Skeletal muscle tissue (tissue), 5 donors: ENCODE data around the gene CAPN1. TPM values are rescaled to one million over a fixed set of nuclear protein-coding genes. Genes with fewer than 3 reads are reported as not detected.
"Not testable (repeated sequence)": the region's sequence is repeated elsewhere in the genome, so short reads cannot be mapped to it uniquely, and the experiment has no call there.

ENCODE experiments used
- H3K27ac ChIP-seq: one replicate; pipeline ENCODE4 v1.7.0; 2013; ENCODE audit warnings: mild to moderate bottlenecking, low read depth, low read length, inconsistent platforms
- H3K27me3 ChIP-seq, 3 donors: one replicate each; pipeline ENCODE4 v1.7.0; 2013; ENCODE audit warnings: low read length in 3 of 3; ENCODE audit not compliant: control insufficient read depth in 3 of 3, insufficient read depth in 3 of 3
- H3K36me3 ChIP-seq, 3 donors: one replicate each; pipeline ENCODE4 v1.7.0; 2013; ENCODE audit warnings: low read length in 3 of 3; ENCODE audit not compliant: control insufficient read depth in 3 of 3, insufficient read depth in 3 of 3
- H3K4me1 ChIP-seq, 3 donors: one replicate each; pipeline ENCODE4 v1.7.0; 2013; ENCODE audit warnings: low read length in 3 of 3, mild to moderate bottlenecking in 3 of 3; ENCODE audit not compliant: control insufficient read depth in 3 of 3, insufficient read depth in 3 of 3
- H3K4me3 ChIP-seq, 3 donors: one replicate each; pipeline ENCODE4 v1.7.0; 2013; ENCODE audit warnings: low read length in 3 of 3
- H3K9ac ChIP-seq, 3 donors: one replicate each; pipeline ENCODE4 v1.7.0; 2013; ENCODE audit warnings: low read length in 3 of 3, mild to moderate bottlenecking in 3 of 3, moderate library complexity in 2 of 3, low read depth in 1 of 3
- H3K9me3 ChIP-seq, 3 donors: one replicate each; pipeline ENCODE4 v1.7.0; 2013; ENCODE audit warnings: low read length in 3 of 3; ENCODE audit not compliant: control insufficient read depth in 3 of 3
- small RNA-seq: library from RNA; depleted of rRNA; stranded (forward); fragments of <200 nt; gene quantifications from one replicate; pipeline ENCODE3, GENCODE V24; 2014
- total RNA-seq: library from RNA; depleted of rRNA; stranded (reverse); fragments of >200 nt; gene quantifications from one replicate; pipeline ENCODE4 v1.2.3, GENCODE V29; 2014
- donor health status: Osteomylitis.

Gene CAPN1
- total RNA-seq, 1 donor from 2014 or later = 75.2 TPM

- no peaks in the 10 kb centered on the region for H3K36me3 ChIP-seq
These were observed 64.8 kb downstream of the CAPN1 start for GRCh38 chr11:65246506-65246905.

GRCh38 chr11:65248184-65248710, 66.5 kb downstream of the CAPN1 start:
- not testable (repeated sequence) for H3K9ac ChIP-seq, H3K9me3 ChIP-seq, H3K4me1 ChIP-seq, H3K4me3 ChIP-seq, H3K36me3 ChIP-seq, H3K27me3 ChIP-seq, H3K27ac ChIP-seq

More at GRCh38 chr11:65246506-65246905, 64.8 kb downstream of the CAPN1 start:
- no peak overlapping the region for H3K9ac ChIP-seq
- no peaks in the 10 kb centered on the region for H3K27me3 ChIP-seq
- no peak overlapping the region for H3K27ac ChIP-seq
- no peaks in the 10 kb centered on the region for H3K4me1 ChIP-seq
- H3K4me3 ChIP-seq = no peak overlapping the region
- H3K9me3 ChIP-seq = no peaks in the 10 kb centered on the region

- H3K9ac ChIP-seq = peak overlapping the region in 1 of 3 donors; percentile 16
- no peaks in the 10 kb centered on the region for H3K27me3 ChIP-seq
- no peaks in the 10 kb centered on the region for H3K4me1 ChIP-seq
- H3K9me3 ChIP-seq = no peaks in the 10 kb centered on the region
- H3K27ac ChIP-seq = no peak overlapping the region
- no peaks in the 10 kb centered on the region for H3K36me3 ChIP-seq
- H3K4me3 ChIP-seq = no peak overlapping the region
These were observed 69.7 kb downstream of the CAPN1 start for GRCh38 chr11:65251476-65251875.

- Histone ChIP-seq H3K36me3 (no peaks in the 10 kb centered on the region), H3K27me3 (no peaks in the 10 kb centered on the region), H3K27ac (no peak overlapping the region), H3K4me3 (no peak overlapping the region), H3K4me1 (no peaks in the 10 kb centered on the region), H3K9ac (no peak overlapping the region), H3K9me3 (no peaks in the 10 kb centered on the region)
These were observed 73.0 kb downstream of the CAPN1 start for GRCh38 chr11:65254724-65255123.

- Histone ChIP-seq H3K9me3 (no peaks in the 10 kb centered on the region), H3K4me3 (no peak overlapping the region), H3K4me1 (peaks cover 13 to 14% (median 13%) of the 10 kb centered on the region in 3 donors), H3K27ac (no peak overlapping the region), H3K36me3 (no peaks in the 10 kb centered on the region), H3K9ac (no peak overlapping the region), H3K27me3 (no peaks in the 10 kb centered on the region)
These were observed 77.3 kb downstream of the CAPN1 start for GRCh38 chr11:65258988-65259387.

- H3K36me3 ChIP-seq = no peaks in the 10 kb centered on the region
- H3K27ac ChIP-seq = no peak overlapping the region
- peaks cover 13 to 14% (median 13%) of the 10 kb centered on the region in 3 donors for H3K4me1 ChIP-seq
- H3K9me3 ChIP-seq = no peaks in the 10 kb centered on the region
- no peaks in the 10 kb centered on the region for H3K27me3 ChIP-seq
- H3K9ac ChIP-seq = no peak overlapping the region
- no peak overlapping the region for H3K4me3 ChIP-seq
These were observed 78.6 kb downstream of the CAPN1 start for GRCh38 chr11:65260302-65260701.

GRCh38 chr11:65260756-65261590, 79.2 kb downstream of the CAPN1 start:
- Histone ChIP-seq H3K9ac (peak overlapping the region; percentile 87 to 97 (median 91)), H3K4me1 (peaks cover 13 to 14% (median 13%) of the 10 kb centered on the region in 3 donors), H3K36me3 (no peaks in the 10 kb centered on the region)

More at GRCh38 chr11:65260756-65261590, 79.2 kb downstream of the CAPN1 start:
- Histone ChIP-seq H3K9me3 (no peaks in the 10 kb centered on the region), H3K4me3 (peak overlapping the region; percentile 82 to 100 (median 97)), H3K27ac (peak overlapping the region; percentile 95), H3K27me3 (no peaks in the 10 kb centered on the region)

Small RNA genes lying within 50 kb of the gene (small RNA-seq; reads per million reads assigned to genes)
- not detected for gene HIGD1AP10
- gene PDCL2P2 = not detected
- 3.5 reads per million, percentile 88 among the genes with 10 or more reads in this experiment for gene RNU2-23P

Other genes with a start within 250 kb of the CAPN1 start
- gene GPHA2, start 246.0 kb upstream of the CAPN1 start, total RNA-seq = not detected
- not detected for gene MAJIN, start 209.8 kb upstream of the CAPN1 start, total RNA-seq
- gene BATF2, start 185.0 kb upstream of the CAPN1 start, total RNA-seq = 0.52 TPM
- 53.2 TPM for gene ARL2, start 167.8 kb upstream of the CAPN1 start, total RNA-seq
- 12.0 TPM for gene SNX15, start 154.5 kb upstream of the CAPN1 start, total RNA-seq
- gene SAC3D1, start 140.7 kb upstream of the CAPN1 start, total RNA-seq = 5.2 TPM
- 8.4 TPM for gene NAALADL1, start 123.4 kb upstream of the CAPN1 start, total RNA-seq
- gene CDCA5, start 97.9 kb upstream of the CAPN1 start, total RNA-seq = 1.0 TPM
- gene ZFPL1, start 97.7 kb upstream of the CAPN1 start, total RNA-seq = 22.4 TPM
- gene VPS51, start 85.7 kb upstream of the CAPN1 start, total RNA-seq = 166 TPM
- gene TM7SF2, start 70.1 kb upstream of the CAPN1 start, total RNA-seq = 8.4 TPM
- gene ZNHIT2, start 64.2 kb upstream of the CAPN1 start, total RNA-seq = 4.2 TPM
- gene FAU, start 59.8 kb upstream of the CAPN1 start, total RNA-seq = 292 TPM
- 21.4 TPM for gene MRPL49, start 59.6 kb upstream of the CAPN1 start, total RNA-seq
- gene SYVN1, start 47.4 kb upstream of the CAPN1 start, total RNA-seq = 19.8 TPM
- gene SPDYC, start 11.7 kb upstream of the CAPN1 start, total RNA-seq = not detected
- gene POLA2, start 80.0 kb downstream of the CAPN1 start, total RNA-seq = 2.1 TPM
- gene CDC42EP2, start 132.9 kb downstream of the CAPN1 start, total RNA-seq = 19.3 TPM
- 24.5 TPM for gene DPF2, start 151.9 kb downstream of the CAPN1 start, total RNA-seq
- not detected for gene TIGD3, start 172.8 kb downstream of the CAPN1 start, total RNA-seq
- 3.7 TPM for gene SLC25A45, start 200.7 kb downstream of the CAPN1 start, total RNA-seq
- gene FRMD8, start 204.7 kb downstream of the CAPN1 start, total RNA-seq = 8.4 TPM
- 26.1 TPM for gene NEAT1, start 240.9 kb downstream of the CAPN1 start, total RNA-seq